Measurements from ENCODE around the gene ALB.

The ALB gene

DNA sequence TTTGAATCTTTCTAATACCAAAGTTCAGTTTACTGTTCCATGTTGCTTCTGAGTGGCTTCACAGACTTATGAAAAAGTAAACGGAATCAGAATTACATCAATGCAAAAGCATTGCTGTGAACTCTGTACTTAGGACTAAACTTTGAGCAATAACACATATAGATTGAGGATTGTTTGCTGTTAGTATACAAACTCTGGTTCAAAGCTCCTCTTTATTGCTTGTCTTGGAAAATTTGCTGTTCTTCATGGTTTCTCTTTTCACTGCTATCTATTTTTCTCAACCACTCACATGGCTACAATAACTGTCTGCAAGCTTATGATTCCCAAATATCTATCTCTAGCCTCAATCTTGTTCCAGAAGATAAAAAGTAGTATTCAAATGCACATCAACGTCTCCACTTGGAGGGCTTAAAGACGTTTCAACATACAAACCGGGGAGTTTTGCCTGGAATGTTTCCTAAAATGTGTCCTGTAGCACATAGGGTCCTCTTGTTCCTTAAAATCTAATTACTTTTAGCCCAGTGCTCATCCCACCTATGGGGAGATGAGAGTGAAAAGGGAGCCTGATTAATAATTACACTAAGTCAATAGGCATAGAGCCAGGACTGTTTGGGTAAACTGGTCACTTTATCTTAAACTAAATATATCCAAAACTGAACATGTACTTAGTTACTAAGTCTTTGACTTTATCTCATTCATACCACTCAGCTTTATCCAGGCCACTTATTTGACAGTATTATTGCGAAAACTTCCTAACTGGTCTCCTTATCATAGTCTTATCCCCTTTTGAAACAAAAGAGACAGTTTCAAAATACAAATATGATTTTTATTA is 28.3 kb downstream of the ALB start:
- DNase-seq = no peak

DNA sequence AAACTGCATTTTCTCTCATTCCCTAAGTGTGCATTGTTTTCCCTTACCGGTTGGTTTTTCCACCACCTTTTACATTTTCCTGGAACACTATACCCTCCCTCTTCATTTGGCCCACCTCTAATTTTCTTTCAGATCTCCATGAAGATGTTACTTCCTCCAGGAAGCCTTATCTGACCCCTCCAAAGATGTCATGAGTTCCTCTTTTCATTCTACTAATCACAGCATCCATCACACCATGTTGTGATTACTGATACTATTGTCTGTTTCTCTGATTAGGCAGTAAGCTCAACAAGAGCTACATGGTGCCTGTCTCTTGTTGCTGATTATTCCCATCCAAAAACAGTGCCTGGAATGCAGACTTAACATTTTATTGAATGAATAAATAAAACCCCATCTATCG is 29.1 kb downstream of the ALB start:
- DNase-seq = no peak

DNA sequence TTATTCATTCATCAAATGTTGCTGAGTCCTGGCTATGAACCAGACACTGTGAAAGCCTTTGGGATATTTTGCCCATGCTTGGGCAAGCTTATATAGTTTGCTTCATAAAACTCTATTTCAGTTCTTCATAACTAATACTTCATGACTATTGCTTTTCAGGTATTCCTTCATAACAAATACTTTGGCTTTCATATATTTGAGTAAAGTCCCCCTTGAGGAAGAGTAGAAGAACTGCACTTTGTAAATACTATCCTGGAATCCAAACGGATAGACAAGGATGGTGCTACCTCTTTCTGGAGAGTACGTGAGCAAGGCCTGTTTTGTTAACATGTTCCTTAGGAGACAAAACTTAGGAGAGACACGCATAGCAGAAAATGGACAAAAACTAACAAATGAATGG is 30.2 kb downstream of the ALB start:
- peak; percentile 40 to 56 for DNase-seq

GRCh38 chr4:73435984-73436383 is 31.9 kb downstream of the ALB start, which contains the start of gene AFP:
TSS of gene AFP (plus strand) at chr4:73436221. CDS start at chr4:73436263, 42 bp downstream.
- no peak for DNase-seq

GRCh38 chr4:73436674-73437557 is 32.8 kb downstream of the ALB start:
- DNase-seq = no peak

- no peak for DNase-seq
These were observed 33.5 kb downstream of the ALB start for GRCh38 chr4:73437558-73437956.

GRCh38 chr4:73438048-73438447 is 34.0 kb downstream of the ALB start:
- DNase-seq = no peak

- no peak for DNase-seq
These were observed 34.6 kb downstream of the ALB start for GRCh38 chr4:73438582-73439215.

DNA sequence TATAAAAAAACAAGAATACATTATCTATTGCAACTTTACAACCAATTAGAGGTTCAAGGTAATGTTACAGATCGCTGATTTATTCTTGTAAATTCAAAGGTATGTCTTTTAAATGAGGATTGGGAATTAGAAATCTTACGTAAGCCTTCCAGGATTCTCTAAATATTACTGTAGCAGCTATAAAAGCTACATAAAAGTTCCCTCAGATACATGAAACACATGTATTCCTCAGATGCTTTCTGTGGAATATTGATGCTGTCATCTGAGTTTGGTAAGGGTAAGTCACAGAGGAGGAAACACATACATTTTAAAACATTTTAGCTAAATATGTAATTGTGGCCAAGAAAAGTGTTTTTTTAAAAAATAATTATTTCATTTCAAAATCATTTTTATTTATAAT is 35.4 kb downstream of the ALB start:
- DNase-seq = no peak

GRCh38 chr4:73439991-73440390 is 35.9 kb downstream of the ALB start:
- no peak for DNase-seq

- no peak for DNase-seq
These were observed 36.6 kb downstream of the ALB start for GRCh38 chr4:73440653-73441052.

- no peak for DNase-seq
These were observed 38.2 kb downstream of the ALB start for GRCh38 chr4:73442275-73442674.

DNA sequence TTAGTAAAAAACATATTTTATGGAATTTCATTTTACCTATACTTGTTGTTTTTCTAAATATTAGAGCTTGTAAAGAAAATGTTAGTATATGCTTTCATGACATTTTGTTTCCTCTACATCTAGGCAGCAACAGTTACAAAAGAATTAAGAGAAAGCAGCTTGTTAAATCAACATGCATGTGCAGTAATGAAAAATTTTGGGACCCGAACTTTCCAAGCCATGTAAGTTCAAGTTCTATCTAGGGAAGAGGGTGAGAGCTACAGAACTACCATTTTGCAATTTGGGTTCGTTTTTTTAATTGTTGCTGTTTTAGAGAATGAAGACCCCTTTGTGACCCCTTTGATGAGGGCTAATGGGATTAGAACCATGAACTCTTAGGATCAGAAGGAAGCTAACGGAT is 39.1 kb downstream of the ALB start:
- no peak for DNase-seq

DNA sequence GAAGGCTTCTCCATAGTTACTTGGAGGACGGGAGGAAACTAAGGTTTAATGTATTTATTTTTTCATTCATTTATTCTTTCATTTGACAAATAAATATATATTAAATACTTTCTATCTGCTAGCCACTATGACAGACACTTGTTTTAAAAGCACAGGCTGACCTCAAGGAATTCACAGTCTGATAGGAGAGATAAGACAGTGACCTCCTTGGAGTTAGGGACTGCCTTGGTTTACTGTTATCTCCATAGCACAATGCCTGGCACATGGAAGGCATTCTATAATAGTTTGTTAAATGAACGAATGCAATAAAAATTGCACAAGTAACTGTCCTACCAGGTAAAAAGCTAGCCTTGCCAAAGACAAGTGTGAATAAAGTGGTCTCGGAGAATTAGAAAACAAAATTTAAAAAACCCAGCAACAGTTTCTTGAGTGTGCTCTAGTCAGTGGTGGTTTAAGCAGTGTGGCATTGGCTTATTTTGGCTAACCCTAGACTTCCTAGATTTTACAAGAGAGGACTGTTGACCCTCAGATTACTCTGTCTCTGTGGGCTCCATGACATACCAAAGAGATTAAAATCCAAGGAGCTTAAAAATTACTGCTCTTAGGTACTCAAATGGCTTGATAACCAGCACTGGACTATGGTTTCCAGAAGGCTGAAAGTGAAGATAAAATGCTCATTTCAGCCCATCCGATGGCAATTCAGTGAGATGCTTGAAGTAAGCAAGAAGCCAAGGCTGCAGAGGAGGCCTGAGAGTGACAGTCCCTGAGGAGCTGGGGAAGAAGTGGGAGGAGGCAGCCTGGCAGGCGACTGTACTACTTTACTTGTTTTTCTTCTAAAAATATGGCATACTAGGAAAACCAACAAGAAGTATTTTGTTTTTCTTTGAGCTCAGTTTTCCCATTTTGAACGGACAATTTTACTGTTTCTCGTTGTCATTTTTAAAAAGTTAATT is 41.6 kb downstream of the ALB start:
- DNase-seq = no peak

- DNase-seq = peak; percentile 80 to 89
These were observed 42.4 kb downstream of the ALB start for GRCh38 chr4:73446336-73446938.

DNA sequence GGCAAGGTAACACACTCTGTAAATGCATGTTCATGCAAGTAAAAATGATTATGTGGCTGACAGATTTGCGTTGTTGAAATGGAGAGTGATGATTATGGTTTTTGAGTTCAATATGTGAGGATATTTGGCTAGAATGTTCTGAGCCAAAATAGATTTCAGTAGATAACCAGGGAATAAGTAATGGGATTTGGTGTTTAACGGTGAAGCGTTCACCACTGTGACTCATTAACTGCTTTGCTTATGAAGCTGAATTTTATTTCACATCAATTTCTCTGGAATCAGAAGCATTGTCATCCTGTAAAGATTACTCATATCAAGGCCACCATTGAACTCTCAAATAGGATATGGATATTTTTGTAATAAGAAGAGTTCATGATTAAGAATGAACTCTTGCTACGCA is 43.6 kb downstream of the ALB start:
- DNase-seq = no peak

DNA sequence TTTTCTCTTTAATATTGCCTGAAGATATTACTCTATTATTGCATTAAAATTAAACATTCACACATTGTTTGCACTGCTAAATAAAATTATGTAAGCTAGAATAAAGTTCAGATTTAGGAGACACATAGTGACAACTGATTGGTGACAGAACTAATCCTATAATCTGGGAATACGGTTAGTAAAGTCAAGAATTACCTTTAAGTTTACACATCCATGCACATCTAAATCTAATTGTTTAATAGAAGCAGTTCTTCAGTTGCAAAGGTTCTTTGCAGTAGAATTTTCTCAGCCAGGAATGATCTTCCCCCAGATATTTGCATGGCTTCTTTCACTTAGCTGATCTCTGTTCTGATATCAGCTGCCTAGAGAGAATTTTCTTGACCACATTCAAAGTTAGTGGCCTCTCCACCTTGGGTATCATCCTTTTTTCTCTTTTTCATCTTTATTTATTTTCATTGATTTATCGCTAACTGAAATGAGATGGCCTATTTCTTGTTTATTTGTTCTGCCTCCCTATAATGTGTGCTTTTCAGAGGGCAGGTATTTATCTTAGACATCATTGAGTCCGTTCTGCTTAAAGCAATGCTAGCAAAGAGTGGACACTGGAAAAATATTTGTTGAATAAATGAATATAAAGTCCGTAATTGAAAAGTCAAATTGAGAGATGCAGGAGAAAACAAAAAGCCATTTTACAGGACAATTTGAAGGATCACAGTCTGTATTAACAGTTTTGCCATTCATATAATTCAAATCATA is 44.5 kb downstream of the ALB start:
- DNase-seq = no peak

DNA sequence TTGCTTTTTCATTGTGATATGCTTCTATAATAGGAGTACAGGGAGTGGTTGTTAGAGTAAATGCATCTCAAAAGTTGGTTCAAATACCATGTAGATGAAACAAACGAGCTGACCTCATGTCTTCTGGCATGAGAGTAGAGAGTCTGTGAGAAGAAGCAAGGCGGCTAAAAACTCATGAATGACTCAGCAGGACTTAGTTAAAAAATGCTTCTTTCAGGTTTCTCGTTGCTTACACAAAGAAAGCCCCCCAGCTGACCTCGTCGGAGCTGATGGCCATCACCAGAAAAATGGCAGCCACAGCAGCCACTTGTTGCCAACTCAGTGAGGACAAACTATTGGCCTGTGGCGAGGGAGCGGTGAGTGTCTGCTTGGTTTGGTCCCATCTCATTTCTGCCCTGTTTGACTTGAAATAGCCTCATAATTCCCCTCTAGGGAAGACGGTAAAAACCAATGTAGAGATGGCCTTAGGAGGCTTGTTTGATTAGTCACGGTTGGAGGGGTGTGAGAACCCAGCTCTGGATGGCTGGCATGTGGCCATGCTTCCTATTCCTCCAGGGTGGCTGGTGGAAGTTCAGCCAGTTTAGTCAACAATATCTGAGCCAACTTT is 46.4 kb downstream of the ALB start:
- no peak for DNase-seq

DNA sequence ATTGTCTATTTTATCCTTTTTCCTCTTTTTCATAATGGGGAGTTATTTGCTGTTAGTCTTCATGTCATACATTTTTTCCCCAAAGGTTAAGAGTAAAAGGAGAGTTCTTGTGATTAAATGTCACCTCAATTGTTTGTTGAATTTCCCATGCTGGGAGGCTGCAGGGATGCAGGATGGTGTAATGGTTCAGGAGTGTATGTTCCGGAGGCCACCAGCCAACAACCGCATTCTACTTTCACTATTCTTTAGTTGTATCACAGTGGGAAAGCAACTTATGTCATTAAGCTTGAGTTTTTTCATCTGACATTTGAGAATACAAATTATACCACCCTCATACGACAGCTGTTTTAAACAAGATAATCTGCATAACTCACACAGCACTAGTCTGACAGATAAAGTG is 47.3 kb downstream of the ALB start:
- DNase-seq = no peak

- DNase-seq = no peak
These were observed 48.1 kb downstream of the ALB start for GRCh38 chr4:73451981-73452747.
